Thyroid gland (tissue), 4 donors: ENCODE results near the gene VPS39.

ENCODE experiments used
- POLR2A ChIP-seq, 2 donors: fragments of 450-650 bp; IDR thresholded peaks; one replicate each; pipeline ENCODE4 v1.6.1; 2017; ENCODE audit warnings: antibody characterized with exemption in 2 of 2, mild to moderate bottlenecking in 2 of 2, moderate library complexity in 1 of 2
- TF ChIP-seq, protein P1 (sequence below), 6 experiments: fragments of 200-600 bp in 3 of 6; fragments of 450-650 bp in 3 of 6; sonication (generic) in 3 of 6; IDR thresholded peaks; one replicate each; pipeline ENCODE4 v1.5.1; 2016 to 2019; ENCODE audit warnings: antibody characterized with exemption in 6 of 6, mild to moderate bottlenecking in 2 of 6, inconsistent platforms in 1 of 6, moderate library complexity in 1 of 6

DNA sequence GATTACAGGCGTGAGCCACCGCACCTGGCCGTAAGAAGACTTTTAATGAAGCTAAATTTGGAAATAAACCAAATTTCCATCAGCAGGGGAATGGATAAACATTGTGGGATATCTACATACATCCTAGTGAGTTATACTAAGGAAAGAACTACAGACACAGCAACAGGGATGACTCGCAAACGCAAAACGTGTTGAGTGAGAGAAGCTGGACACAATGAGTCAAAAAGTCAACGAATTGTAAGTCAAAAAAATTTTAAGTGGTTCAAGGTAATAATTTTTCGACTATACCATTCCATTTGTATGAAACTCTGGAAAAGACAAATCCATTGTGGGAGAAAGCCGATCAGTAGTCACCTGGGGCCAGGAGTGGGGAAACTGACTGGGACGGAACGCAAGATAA lies 71.6 kb downstream of the VPS39 start:
- TF ChIP-seq, protein P1, sequence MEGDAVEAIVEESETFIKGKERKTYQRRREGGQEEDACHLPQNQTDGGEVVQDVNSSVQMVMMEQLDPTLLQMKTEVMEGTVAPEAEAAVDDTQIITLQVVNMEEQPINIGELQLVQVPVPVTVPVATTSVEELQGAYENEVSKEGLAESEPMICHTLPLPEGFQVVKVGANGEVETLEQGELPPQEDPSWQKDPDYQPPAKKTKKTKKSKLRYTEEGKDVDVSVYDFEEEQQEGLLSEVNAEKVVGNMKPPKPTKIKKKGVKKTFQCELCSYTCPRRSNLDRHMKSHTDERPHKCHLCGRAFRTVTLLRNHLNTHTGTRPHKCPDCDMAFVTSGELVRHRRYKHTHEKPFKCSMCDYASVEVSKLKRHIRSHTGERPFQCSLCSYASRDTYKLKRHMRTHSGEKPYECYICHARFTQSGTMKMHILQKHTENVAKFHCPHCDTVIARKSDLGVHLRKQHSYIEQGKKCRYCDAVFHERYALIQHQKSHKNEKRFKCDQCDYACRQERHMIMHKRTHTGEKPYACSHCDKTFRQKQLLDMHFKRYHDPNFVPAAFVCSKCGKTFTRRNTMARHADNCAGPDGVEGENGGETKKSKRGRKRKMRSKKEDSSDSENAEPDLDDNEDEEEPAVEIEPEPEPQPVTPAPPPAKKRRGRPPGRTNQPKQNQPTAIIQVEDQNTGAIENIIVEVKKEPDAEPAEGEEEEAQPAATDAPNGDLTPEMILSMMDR (IDR thresholded peaks at IDR 0.05) = no peak
- TF ChIP-seq POLR2A (IDR thresholded peaks at IDR 0.05) = no peak
